MM.1S (cell line): ENCODE results near the gene PLPPR2.

Experiments
- DNase-seq: peaks from one replicate; pipeline ENCODE4 v3.0.0-alpha.2; 2015
- H2AFZ ChIP-seq: fragments of 300-600 bp; sonication (generic); 2 replicates; pipeline ENCODE4 v1.6.0; 2016; ENCODE audit warnings: antibody characterized with exemption, low read length
- H3F3A ChIP-seq: fragments of 300-600 bp; sonication (generic); 2 replicates; pipeline ENCODE4 v1.6.1; 2016; ENCODE audit warnings: mild to moderate bottlenecking, antibody characterized with exemption, low read length, moderate library complexity, mixed read lengths; ENCODE audit not compliant: insufficient read depth
- H3K27ac ChIP-seq: fragments of 300-600 bp; sonication (generic); 2 replicates; pipeline ENCODE4 v1.5.1; 2016; ENCODE audit warnings: mild to moderate bottlenecking, low read length
- H3K27me3 ChIP-seq: fragments of 300-600 bp; sonication (generic); replicated peaks from 2 replicates; pipeline ENCODE4 v1.6.0; 2016; ENCODE audit warnings: low read length; ENCODE audit not compliant: insufficient read depth
- H3K36me3 ChIP-seq: fragments of 300-600 bp; sonication (generic); replicated peaks from 2 replicates; pipeline ENCODE4 v1.6.1; 2016; ENCODE audit warnings: mild to moderate bottlenecking, low read length, mixed read lengths; ENCODE audit not compliant: insufficient read depth
- H3K4me1 ChIP-seq: fragments of 300-600 bp; sonication (generic); 2 replicates; pipeline ENCODE4 v1.6.1; 2016; ENCODE audit warnings: low read length, mixed read lengths
- H3K4me2 ChIP-seq: fragments of 300-600 bp; sonication (generic); 2 replicates; pipeline ENCODE4 v1.6.0; 2016; ENCODE audit warnings: low read depth, low read length
- H3K4me3 ChIP-seq: fragments of 300-600 bp; sonication (generic); 2 replicates; pipeline ENCODE4 v1.5.1; 2016; ENCODE audit warnings: low read length, mixed read lengths
- H3K79me2 ChIP-seq: fragments of 300-600 bp; sonication (generic); 2 replicates; pipeline ENCODE4 v1.6.1; 2016; ENCODE audit warnings: mixed run types, low read length, mixed read lengths
- H3K9ac ChIP-seq: fragments of 300-600 bp; sonication (generic); 2 replicates; pipeline ENCODE4 v1.6.1; 2016; ENCODE audit warnings: low read length, mixed read lengths
- H3K9me2 ChIP-seq: fragments of 300-600 bp; sonication (generic); replicated peaks from 2 replicates; pipeline ENCODE4 v1.6.1; 2016; ENCODE audit warnings: mild to moderate bottlenecking, low read length, mixed read lengths; ENCODE audit not compliant: insufficient read depth
- H3K9me3 ChIP-seq: fragments of 300-600 bp; sonication (generic); replicated peaks from 2 replicates; pipeline ENCODE4 v1.6.1; 2016; ENCODE audit warnings: mild to moderate bottlenecking, low read length, mixed read lengths; ENCODE audit not compliant: insufficient read depth
- H4K20me1 ChIP-seq: fragments of 300-600 bp; sonication (generic); 2 replicates; pipeline ENCODE4 v1.6.1; 2016; ENCODE audit warnings: mild to moderate bottlenecking, low read length, moderate library complexity, mixed read lengths; ENCODE audit not compliant: insufficient read depth
- CTCF ChIP-seq: fragments of 300-600 bp; sonication (generic); IDR thresholded peaks from 2 replicates; pipeline ENCODE4 v1.5.1; 2016; ENCODE audit warnings: antibody characterized with exemption, low read length, mixed read lengths
- EZH2 ChIP-seq: fragments of 300-600 bp; sonication (generic); optimal IDR thresholded peaks from 2 replicates; pipeline ENCODE3; 2017; ENCODE audit warnings: low read depth, mild to moderate bottlenecking, antibody characterized with exemption, low read length, mixed read lengths
- EZH2phosphoT487 ChIP-seq: fragments of 300-600 bp; sonication (generic); IDR thresholded peaks from 2 replicates; pipeline ENCODE4 v1.6.1; 2018; ENCODE audit warnings: antibody characterized with exemption, low read length

PLPPR2 gene

DNA sequence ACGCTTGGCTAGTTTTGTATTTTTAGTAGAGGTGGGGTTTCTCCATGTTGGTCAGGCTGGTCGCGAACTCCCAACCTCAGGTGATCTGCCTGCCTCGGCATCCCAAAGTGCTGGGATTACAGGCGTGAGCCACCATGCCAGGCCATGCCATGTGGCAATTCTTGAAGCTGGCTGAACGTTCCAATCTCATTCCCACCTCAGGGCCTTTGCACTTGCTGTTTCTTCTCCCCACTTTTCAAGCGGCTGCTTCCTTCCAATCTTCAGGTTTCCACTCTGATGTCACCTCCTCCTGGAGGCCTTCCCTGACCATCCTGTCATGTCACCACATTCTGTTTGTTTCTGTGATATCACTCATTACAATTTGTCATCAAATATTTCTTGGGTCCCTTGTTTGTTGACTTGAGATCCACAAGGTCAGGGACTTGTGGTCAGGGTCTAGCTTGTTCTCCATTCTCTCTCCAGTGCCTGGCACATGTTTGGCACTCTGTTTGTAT is 24.7 kb downstream of the PLPPR2 start:
- peak overlapping the region; percentile 88 for H3K4me3 ChIP-seq
- no peak for DNase-seq
- peaks cover 21% of the 10 kb centered on the region for H3K27me3 ChIP-seq
- H3K4me1 ChIP-seq, result peaks cover 30% of the 10 kb centered on the region
- H2AFZ ChIP-seq, result peak overlapping the region; percentile 93
- TF ChIP-seq CTCF, result no peak
- H3K9ac ChIP-seq, result peak overlapping the region; percentile 80; the same call in 1 of the 2 replicates
- H3F3A ChIP-seq, result peaks cover 20% of the 10 kb centered on the region; the same call in 1 of the 2 replicates
- no peaks in the 10 kb centered on the region for H3K9me3 ChIP-seq
- peak overlapping the region; percentile 92; the same call in 1 of the 2 replicates for H3K27ac ChIP-seq
- H3K9me2 ChIP-seq, result no peaks in the 10 kb centered on the region
- H3K4me2 ChIP-seq, result peak overlapping the region; percentile 79
- H4K20me1 ChIP-seq, result no peaks in the 10 kb centered on the region
- peaks cover 12% of the 10 kb centered on the region for H3K79me2 ChIP-seq
- no peaks in the 10 kb centered on the region for H3K36me3 ChIP-seq

DNA sequence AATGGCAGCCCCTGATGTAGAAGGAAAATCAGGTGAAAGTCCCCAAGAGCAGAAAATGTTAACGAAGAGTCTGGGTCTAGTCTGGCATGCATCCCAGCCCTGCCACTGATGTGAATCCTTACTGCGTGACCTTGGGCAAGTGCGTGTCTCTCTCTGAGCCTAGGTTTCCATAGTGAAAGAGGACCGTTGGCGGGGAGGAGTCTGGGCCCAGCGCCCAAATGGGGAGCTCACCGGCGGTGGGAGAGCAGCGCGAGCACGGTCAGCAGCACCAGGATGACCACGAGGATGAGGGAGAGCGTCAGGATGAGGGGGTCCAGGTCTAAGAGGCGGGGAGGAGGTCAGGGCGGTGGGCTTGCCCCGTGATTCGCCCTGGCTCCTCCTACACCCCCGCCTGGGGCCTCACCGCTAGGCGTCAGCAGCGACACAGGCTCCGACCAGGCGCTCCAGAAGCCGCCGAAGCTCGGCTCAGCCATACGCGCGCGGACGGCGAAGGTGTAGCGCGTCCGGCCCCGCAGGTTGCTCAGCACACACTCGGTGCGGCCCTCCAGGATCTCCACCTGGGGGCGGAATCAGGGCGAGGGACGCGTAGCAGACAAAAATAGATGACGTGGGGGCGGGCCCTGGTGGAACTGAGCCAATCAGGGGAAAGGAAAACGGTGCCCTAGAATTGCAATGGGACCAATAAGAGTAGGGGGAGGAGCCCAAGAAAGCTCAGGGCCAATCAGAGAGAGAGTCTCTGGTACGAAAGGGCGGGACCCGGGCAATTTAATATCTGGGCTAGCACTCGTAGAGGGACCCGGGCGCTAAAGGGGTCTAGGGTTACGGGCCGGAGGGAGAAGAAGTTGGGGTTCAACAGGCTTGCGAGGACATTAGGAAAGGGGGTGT is 25.7 kb downstream of the PLPPR2 start:
- H3K9ac ChIP-seq, result peak overlapping the region; percentile 80
- peak overlapping the region; percentile 88 for H3K4me3 ChIP-seq
- H3K27ac ChIP-seq, result peak overlapping the region; percentile 92
- no peaks in the 10 kb centered on the region for H4K20me1 ChIP-seq
- H3K36me3 ChIP-seq, result no peaks in the 10 kb centered on the region
- peaks cover 26% of the 10 kb centered on the region for H3K4me1 ChIP-seq
- peaks cover 7% of the 10 kb centered on the region for H3K79me2 ChIP-seq
- H3K27me3 ChIP-seq, result peaks cover 23% of the 10 kb centered on the region
- no peaks in the 10 kb centered on the region for H3K9me2 ChIP-seq
- H3F3A ChIP-seq, result peaks cover 20% of the 10 kb centered on the region; the same call in 1 of the 2 replicates
- peak overlapping the region; percentile 79 for H3K4me2 ChIP-seq
- DNase-seq, result peak; percentile 98
- H2AFZ ChIP-seq, result peak overlapping the region; percentile 93
- no peaks in the 10 kb centered on the region for H3K9me3 ChIP-seq
- TF ChIP-seq EZH2 (no peak), CTCF (peak; percentile 78)

DNA sequence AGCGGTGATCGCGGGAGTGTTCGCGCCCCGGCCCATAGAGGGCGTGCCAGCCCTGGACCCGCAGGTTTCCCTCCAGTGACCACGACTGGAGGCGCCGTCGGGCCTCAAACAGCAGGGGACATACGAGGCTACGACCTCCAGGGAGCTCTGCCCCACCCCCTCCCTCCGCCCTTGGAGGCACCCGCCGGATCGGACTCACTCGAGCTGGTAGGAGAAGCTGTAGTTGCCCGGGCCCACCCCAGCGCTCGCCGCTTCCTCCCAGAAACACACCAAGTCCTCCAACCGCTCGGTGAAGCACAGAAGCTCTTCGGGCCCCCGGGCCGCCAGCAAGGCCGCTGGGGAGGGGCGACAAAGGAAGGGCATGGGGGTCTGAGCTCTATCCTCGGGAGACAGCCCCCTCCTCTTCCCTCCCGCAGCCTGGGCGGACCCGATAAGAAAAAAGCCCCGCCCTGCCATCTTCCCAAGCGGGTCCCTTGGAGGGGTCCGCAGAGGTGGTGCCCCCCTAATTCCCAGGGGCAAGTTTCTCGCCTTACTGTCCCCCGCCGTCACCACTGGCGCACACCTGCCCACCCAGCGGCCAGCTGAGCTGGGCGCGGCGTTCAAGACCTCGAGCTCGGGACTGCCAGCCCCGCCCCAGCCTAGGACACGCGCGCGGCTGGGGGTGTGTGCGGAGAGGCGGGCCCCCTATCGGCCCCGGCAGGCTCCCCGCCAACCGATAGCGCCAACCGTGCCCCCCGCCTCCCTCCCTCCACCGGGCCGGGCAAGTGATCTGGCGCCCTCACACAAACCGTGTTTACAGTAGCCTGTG is 27.9 kb downstream of the PLPPR2 start:
- no peak overlapping the region for H2AFZ ChIP-seq
- H3K4me3 ChIP-seq, result peak overlapping the region; percentile 22; the same call in 1 of the 2 replicates
- peaks cover 20% of the 10 kb centered on the region; the same call in 1 of the 2 replicates for H3F3A ChIP-seq
- H3K27me3 ChIP-seq, result peaks cover 26% of the 10 kb centered on the region
- no peak overlapping the region for H3K27ac ChIP-seq
- H3K36me3 ChIP-seq, result no peaks in the 10 kb centered on the region
- no peaks in the 10 kb centered on the region for H4K20me1 ChIP-seq
- peaks cover 4% of the 10 kb centered on the region; the same call in 1 of the 2 replicates for H3K79me2 ChIP-seq
- no peaks in the 10 kb centered on the region for H3K9me3 ChIP-seq
- no peak for DNase-seq
- peaks cover 17% of the 10 kb centered on the region for H3K4me1 ChIP-seq
- H3K9me2 ChIP-seq, result no peaks in the 10 kb centered on the region
- H3K9ac ChIP-seq, result no peak overlapping the region
- TF ChIP-seq CTCF (peak; percentile 45), EZH2phosphoT487 (no peak), EZH2 (no peak)
- peak overlapping the region; percentile 72; the same call in 1 of the 2 replicates for H3K4me2 ChIP-seq
